Smooth muscle cell of the coronary artery (primary cell): ENCODE measurements around the gene WDR1. TPM values are rescaled to one million over a fixed set of nuclear protein-coding genes. Genes with fewer than 3 reads are reported as not detected.

Experiments used
- total RNA-seq: library from RNA; depleted of rRNA; stranded (reverse); fragments of >200 nt; gene quantifications from 2 replicates; pipeline ENCODE4 v1.2.3, GENCODE V29; 2014; ENCODE audit warnings: low replicate concordance

WDR1 gene
- 401 and 681 TPM in 2 replicates for total RNA-seq

DNA sequence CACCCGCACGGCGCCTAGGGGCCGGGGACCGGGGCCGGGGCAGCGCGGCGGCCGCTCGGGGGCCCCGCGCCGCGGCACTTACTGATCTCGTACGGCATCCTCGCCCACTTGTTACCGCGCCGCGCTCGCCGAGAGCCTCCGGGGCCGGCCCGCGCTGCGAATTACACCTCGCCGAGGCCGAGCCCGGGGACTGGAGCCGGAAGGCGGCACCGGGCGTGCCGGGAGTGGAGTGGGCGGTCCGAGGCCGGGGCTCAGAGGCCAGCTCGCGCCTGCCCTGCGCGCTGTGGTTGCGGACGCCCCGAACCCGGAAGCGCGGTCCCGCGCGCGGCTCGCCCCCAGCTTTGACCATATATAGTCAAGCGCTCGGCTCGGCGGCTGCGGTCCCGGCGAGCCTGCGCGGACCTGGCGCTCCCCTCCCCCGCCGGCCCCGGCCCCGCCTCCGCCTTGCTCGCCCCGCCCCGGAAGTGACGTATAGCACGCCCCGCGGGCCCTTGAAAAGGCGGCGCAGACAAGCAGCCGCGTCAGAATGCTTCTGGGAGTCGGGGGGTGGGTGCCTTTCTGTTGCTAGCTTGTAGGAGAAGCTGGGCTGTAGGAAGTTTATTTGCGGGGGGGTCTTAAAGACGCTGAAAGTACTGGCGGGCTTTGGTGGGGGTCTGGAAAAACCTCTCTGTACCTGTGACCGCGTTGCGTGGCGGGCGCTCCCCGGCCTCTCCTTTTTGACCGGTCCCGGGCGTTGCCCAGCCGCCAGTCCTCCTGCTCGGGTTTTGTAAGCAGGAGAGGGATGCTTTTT lies at the start of gene WDR1:
WDR1 (minus strand) TSS at position 231 of the 790 bp plus-strand sequence; CDS start at position 98, 133 bp downstream.

Other genes starting within 250 kb of the WDR1 start
- gene SLC2A9, start 95.3 kb downstream of the WDR1 start, total RNA-seq = 0.75 and 4.0 TPM in 2 replicates